ENCODE data around the gene HOXA5. TPM values are rescaled to one million over a fixed set of nuclear protein-coding genes. Genes with fewer than 3 reads are reported as not detected.

The HOXA5 gene
- total RNA-seq, 2 experiments from 2014 or later = 3.4 to 7.4 TPM

- peaks cover 23% of the 10 kb centered on the region for H3K4me1 ChIP-seq (ENCODE audit: insufficient read depth, low read length, poor library complexity, severe bottlenecking)
- peak overlapping the region; percentile 66; the same call in 1 of the 2 replicates for H2AFZ ChIP-seq (ENCODE audit: low read length)
- CTCF ChIA-PET (ENCODE audit: unreplicated experiment) = no interaction called here
- DNase-seq (ENCODE audit: low spot score) = no peak
- no peak for TF ChIP-seq EZH2phosphoT487 (IDR thresholded peaks at IDR 0.05; ENCODE audit: borderline replicate concordance, low read depth, low read length)
- TF ChIP-seq, protein P1, sequence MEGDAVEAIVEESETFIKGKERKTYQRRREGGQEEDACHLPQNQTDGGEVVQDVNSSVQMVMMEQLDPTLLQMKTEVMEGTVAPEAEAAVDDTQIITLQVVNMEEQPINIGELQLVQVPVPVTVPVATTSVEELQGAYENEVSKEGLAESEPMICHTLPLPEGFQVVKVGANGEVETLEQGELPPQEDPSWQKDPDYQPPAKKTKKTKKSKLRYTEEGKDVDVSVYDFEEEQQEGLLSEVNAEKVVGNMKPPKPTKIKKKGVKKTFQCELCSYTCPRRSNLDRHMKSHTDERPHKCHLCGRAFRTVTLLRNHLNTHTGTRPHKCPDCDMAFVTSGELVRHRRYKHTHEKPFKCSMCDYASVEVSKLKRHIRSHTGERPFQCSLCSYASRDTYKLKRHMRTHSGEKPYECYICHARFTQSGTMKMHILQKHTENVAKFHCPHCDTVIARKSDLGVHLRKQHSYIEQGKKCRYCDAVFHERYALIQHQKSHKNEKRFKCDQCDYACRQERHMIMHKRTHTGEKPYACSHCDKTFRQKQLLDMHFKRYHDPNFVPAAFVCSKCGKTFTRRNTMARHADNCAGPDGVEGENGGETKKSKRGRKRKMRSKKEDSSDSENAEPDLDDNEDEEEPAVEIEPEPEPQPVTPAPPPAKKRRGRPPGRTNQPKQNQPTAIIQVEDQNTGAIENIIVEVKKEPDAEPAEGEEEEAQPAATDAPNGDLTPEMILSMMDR (conservative IDR thresholded peaks at IDR 0.05; ENCODE audit: low read length) = no peak
- no peaks in the 10 kb centered on the region; the same call in 1 of the 2 replicates for H3K79me2 ChIP-seq (ENCODE audit: insufficient read depth, low read depth, low read length)
- H3K9me2 ChIP-seq (ENCODE audit: insufficient read depth, low read length) = no peaks in the 10 kb centered on the region
- H4K20me1 ChIP-seq (ENCODE audit: insufficient read depth, low read length) = peaks cover 5% of the 10 kb centered on the region; the same call in 1 of the 2 replicates
- BruUV-seq (replicated peaks) = no TSS peak
- H3K4me2 ChIP-seq (ENCODE audit: low read length) = peak overlapping the region; percentile 98
- no peaks in the 10 kb centered on the region for H3K36me3 ChIP-seq (ENCODE audit: insufficient read depth, low read length)
- POLR2A ChIA-PET = interaction anchor here (0.7 kb wide), 1 partner anchor 246 kb away, joined by 3 read pairs; no protein-coding TSS in a partner anchor
- intact Hi-C loops (cut with micrococcal nuclease; ENCODE audit: unreplicated experiment) = loop anchor here (2.0 kb wide), 2 partner anchors 53 to 233 kb away; partner anchors contain the start of gene SKAP2
- H3K9me3 ChIP-seq (ENCODE audit: low read length) = no peaks in the 10 kb centered on the region
- peak overlapping the region; percentile 80 for H3K4me3 ChIP-seq (ENCODE audit: low read depth, low read length, poor library complexity, severe bottlenecking)
- no peak overlapping the region for H3K27ac ChIP-seq (ENCODE audit: low read depth, low read length, poor library complexity, severe bottlenecking)
Measured at GRCh38 chr7:27097686-27098577, 45.5 kb downstream of the HOXA5 start.

GRCh38 chr7:27096768-27097514, 46.5 kb downstream of the HOXA5 start:
- Histone ChIP-seq H3K9me2 (ENCODE audit: insufficient read depth, low read length) (no peaks in the 10 kb centered on the region), H3K4me2 (ENCODE audit: low read length) (peak overlapping the region; percentile 98), H3K36me3 (ENCODE audit: insufficient read depth, low read length) (no peaks in the 10 kb centered on the region), H3K9me3 (ENCODE audit: low read length) (no peaks in the 10 kb centered on the region), H3K27ac (ENCODE audit: low read depth, low read length, poor library complexity, severe bottlenecking) (peak overlapping the region; percentile 58), H2AFZ (ENCODE audit: low read length) (peak overlapping the region; percentile 66), H3K79me2 (ENCODE audit: insufficient read depth, low read depth, low read length) (no peaks in the 10 kb centered on the region; the same call in 1 of the 2 replicates), H3K4me1 (ENCODE audit: insufficient read depth, low read length, poor library complexity, severe bottlenecking) (peaks cover 29% of the 10 kb centered on the region), H4K20me1 (ENCODE audit: insufficient read depth, low read length) (peaks cover 5% of the 10 kb centered on the region; the same call in 1 of the 2 replicates), H3K4me3 (ENCODE audit: low read depth, low read length, poor library complexity, severe bottlenecking) (peak overlapping the region; percentile 80)
- CTCF ChIA-PET (ENCODE audit: unreplicated experiment) = interaction anchor here (0.9 to 1.3 kb wide), 2 partner anchors 9 to 31 kb away, joined by 3 read pairs; no protein-coding TSS in a partner anchor
- DNase-seq (ENCODE audit: low spot score) = peak; percentile 12
- no TSS peak for BruUV-seq (replicated peaks)
- TF ChIP-seq, protein P1 (conservative IDR thresholded peaks at IDR 0.05; ENCODE audit: low read length) = no peak
- TF ChIP-seq EZH2phosphoT487 (IDR thresholded peaks at IDR 0.05; ENCODE audit: borderline replicate concordance, low read depth, low read length) = no peak
- intact Hi-C loops (cut with micrococcal nuclease; ENCODE audit: unreplicated experiment) = loop anchor here (2.0 kb wide), 2 partner anchors 54 to 232 kb away; partner anchors contain the start of gene SKAP2
- POLR2A ChIA-PET = interaction anchor here (0.6 to 1.3 kb wide), 8 partner anchors 13 to 1037 kb away, joined by 3 to 6 read pairs (median 4); no protein-coding TSS in a partner anchor

All from OCI-LY7 (cell line).